PC-9 (cell line): Measurements from ENCODE around the gene AHDC1. TPM values are rescaled to one million over a fixed set of nuclear protein-coding genes. Genes with fewer than 3 reads are reported as not detected.

Experiments
- BruUV-seq: library from RNA; stranded (reverse); fragments of 400-500 nt; replicated peaks from 2 replicates; lab custom pipeline; 2021; lab: Mats Ljungman, UMichigan
- CTCF ChIA-PET: fragments of 300-600 bp; sonication (Branson Sonifier 250); formaldehyde crosslinking; loops from one replicate; lab custom pipeline; 2022; ENCODE audit warnings: antibody characterized with exemption; lab: Charles Lee
- POLR2A ChIA-PET: fragments of 300-600 bp; sonication (Branson Sonifier 250); formaldehyde crosslinking; loops from one replicate; lab custom pipeline; 2022; ENCODE audit warnings: antibody characterized with exemption; ENCODE audit not compliant: unreplicated experiment; lab: Charles Lee
- DNase-seq, 2 experiments: peaks; one replicate each; pipeline versions ENCODE4 v3.0.0 to v3.0.0-alpha.2; 2015 to 2022; ENCODE audit warnings: mixed read lengths in 1 of 2
- H2AFZ ChIP-seq: fragments of 200-600 bp; sonication (generic); 2 replicates; pipeline ENCODE4 v1.8.1; 2017; ENCODE audit warnings: antibody characterized with exemption
- H3F3A ChIP-seq: fragments of 200-600 bp; sonication (generic); 2 replicates; pipeline ENCODE4 v1.8.1; 2017; ENCODE audit warnings: antibody characterized with exemption, mild to moderate bottlenecking, low read depth; ENCODE audit not compliant: insufficient read depth
- H3K27ac ChIP-seq: fragments of 200-600 bp; sonication (generic); 2 replicates; pipeline ENCODE4 v1.6.1; 2016; ENCODE audit warnings: mixed run types
- H3K27me3 ChIP-seq: fragments of 200-600 bp; sonication (generic); 2 replicates; pipeline ENCODE4 v1.6.1; 2016; ENCODE audit warnings: low read depth, mixed run types; ENCODE audit not compliant: insufficient read depth
- H3K36me3 ChIP-seq: fragments of 200-600 bp; sonication (generic); 2 replicates; pipeline ENCODE4 v1.6.1; 2016; ENCODE audit warnings: low read depth, mixed run types
- H3K4me1 ChIP-seq: fragments of 200-600 bp; sonication (generic); replicated peaks from 2 replicates; pipeline ENCODE4 v1.6.1; 2016; ENCODE audit warnings: mixed run types; ENCODE audit not compliant: insufficient read depth
- H3K4me2 ChIP-seq: fragments of 200-600 bp; sonication (generic); 2 replicates; pipeline ENCODE4 v1.6.1; 2017; ENCODE audit warnings: mixed run types
- H3K4me3 ChIP-seq: fragments of 200-600 bp; sonication (generic); 2 replicates; pipeline ENCODE4 v1.6.1; 2016; ENCODE audit warnings: mixed run types
- H3K79me2 ChIP-seq: fragments of 200-600 bp; sonication (generic); 2 replicates; pipeline ENCODE4 v1.6.1; 2017; ENCODE audit warnings: low read depth, mixed run types
- H3K9me2 ChIP-seq: fragments of 200-600 bp; sonication (generic); 2 replicates; pipeline ENCODE4 v1.8.1; 2017; ENCODE audit warnings: mild to moderate bottlenecking; ENCODE audit not compliant: insufficient read depth
- H3K9me3 ChIP-seq: fragments of 200-600 bp; sonication (generic); 2 replicates; pipeline ENCODE4 v1.8.1; 2016; ENCODE audit warnings: low read depth; ENCODE audit not compliant: insufficient read depth
- H4K20me1 ChIP-seq: fragments of 200-600 bp; sonication (generic); 2 replicates; pipeline ENCODE4 v1.8.1; 2017; ENCODE audit not compliant: insufficient read depth
- EZH2 ChIP-seq: fragments of 200-600 bp; sonication (generic); IDR thresholded peaks from 2 replicates; pipeline ENCODE4 v1.8.0; 2017; ENCODE audit warnings: antibody characterized with exemption, low read depth
- intact Hi-C: fragments of 100-400 bp; cut with micrococcal nuclease; formaldehyde crosslinking; loops from one replicate; pipeline ENCODE4 v1.10.0; 2022; ENCODE audit not compliant: unreplicated experiment
- total RNA-seq: library from RNA; stranded (reverse); gene quantifications from 2 replicates; pipeline ENCODE4 v1.2.3, GENCODE V29; 2021
- TF ChIP-seq, protein P1 (sequence below): fragments of 200-600 bp; sonication (generic); conservative IDR thresholded peaks from 2 replicates; pipeline ENCODE4 v1.6.1; 2017; ENCODE audit warnings: mixed run types, antibody characterized with exemption, mild to moderate bottlenecking, moderate library complexity

AHDC1 gene
- total RNA-seq, 1 experiment from 2014 or later, result 48.8 TPM

DNA sequence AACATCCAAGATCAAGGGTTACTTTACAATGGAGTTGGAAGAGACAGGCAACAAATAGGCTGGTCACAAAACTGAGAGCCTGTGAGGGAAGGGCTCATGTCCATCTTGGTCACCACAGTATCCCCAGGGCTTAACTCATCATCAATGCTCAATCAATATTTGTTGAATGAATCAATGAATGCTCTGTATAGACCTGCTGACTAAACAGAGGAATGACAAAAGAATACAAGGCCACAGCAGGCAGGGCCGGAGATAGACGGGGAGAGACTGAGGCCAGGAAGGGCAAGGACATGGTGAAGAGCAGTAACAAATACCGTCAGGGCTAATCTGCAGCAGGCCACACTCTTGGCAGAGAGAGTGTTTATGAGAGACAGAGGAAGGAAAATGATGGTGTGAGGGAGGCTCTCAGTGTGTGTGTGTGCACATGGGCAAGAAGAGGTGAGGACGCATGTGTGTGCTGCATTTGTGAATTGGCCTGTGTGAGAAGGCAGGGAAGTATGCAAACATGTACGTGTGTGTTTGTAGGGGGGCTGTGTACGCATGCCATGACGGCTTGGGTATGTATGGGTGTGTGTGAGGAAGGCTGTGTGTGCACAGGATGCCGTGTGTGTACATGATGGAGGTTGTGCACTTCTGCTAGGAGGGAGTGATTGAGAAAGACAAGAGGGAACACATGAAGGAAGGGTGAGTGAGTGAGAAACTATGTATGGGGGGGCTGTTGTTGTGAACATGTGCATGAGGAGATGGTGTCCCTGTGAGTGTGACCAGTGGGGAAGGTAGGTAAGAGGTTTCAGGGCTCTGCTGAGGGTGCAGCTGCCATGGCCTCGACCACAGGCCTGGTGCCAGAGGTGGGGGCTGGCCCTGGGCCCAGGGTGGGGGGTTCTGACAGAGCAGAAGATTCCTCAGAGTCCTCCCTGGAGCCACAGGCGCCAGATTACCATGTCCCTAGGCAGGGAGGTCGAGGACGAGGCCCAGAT, 15.4 kb downstream of the AHDC1 start:
- H3K4me3 ChIP-seq, result no peak overlapping the region
- ChIA-PET POLR2A (no interaction called here), CTCF (no interaction called here)
- H3K9me3 ChIP-seq, result no peaks in the 10 kb centered on the region
- intact Hi-C loops, result no loop called here
- TF ChIP-seq EZH2, result no peak
- TF ChIP-seq, protein P1, sequence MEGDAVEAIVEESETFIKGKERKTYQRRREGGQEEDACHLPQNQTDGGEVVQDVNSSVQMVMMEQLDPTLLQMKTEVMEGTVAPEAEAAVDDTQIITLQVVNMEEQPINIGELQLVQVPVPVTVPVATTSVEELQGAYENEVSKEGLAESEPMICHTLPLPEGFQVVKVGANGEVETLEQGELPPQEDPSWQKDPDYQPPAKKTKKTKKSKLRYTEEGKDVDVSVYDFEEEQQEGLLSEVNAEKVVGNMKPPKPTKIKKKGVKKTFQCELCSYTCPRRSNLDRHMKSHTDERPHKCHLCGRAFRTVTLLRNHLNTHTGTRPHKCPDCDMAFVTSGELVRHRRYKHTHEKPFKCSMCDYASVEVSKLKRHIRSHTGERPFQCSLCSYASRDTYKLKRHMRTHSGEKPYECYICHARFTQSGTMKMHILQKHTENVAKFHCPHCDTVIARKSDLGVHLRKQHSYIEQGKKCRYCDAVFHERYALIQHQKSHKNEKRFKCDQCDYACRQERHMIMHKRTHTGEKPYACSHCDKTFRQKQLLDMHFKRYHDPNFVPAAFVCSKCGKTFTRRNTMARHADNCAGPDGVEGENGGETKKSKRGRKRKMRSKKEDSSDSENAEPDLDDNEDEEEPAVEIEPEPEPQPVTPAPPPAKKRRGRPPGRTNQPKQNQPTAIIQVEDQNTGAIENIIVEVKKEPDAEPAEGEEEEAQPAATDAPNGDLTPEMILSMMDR, result no peak
- H2AFZ ChIP-seq, result no peak overlapping the region
- no peaks in the 10 kb centered on the region for H3F3A ChIP-seq
- no peak for DNase-seq
- peaks cover 16% of the 10 kb centered on the region for H3K4me1 ChIP-seq
- no TSS peak for BruUV-seq
- H4K20me1 ChIP-seq, result peaks cover 8% of the 10 kb centered on the region; the same call in 1 of the 2 replicates
- no peak overlapping the region for H3K4me2 ChIP-seq
- H3K79me2 ChIP-seq, result no peaks in the 10 kb centered on the region
- no peaks in the 10 kb centered on the region for H3K9me2 ChIP-seq
- H3K27me3 ChIP-seq, result no peaks in the 10 kb centered on the region
- no peaks in the 10 kb centered on the region for H3K36me3 ChIP-seq
- H3K27ac ChIP-seq, result no peak overlapping the region

DNA sequence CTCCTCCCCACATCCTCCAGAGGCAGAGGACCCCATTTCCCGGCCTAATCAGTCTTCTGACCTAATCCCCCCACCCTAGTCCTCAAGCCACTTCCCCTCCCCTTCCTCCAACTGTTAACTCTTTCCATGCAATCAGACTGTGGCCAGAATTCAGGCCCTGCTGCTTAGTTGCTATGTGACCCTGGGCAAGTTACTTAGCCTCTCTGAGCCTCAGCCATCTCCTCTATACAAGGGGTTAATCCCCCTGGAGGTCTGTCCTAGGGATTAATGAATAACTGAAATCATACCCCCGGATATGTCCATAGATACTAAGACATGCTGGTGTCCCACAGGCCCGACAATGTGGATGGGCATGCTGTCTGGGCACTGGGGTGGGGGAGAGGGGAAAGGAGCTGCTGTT, 18.3 kb downstream of the AHDC1 start:
- Histone ChIP-seq H3K9me3 (no peaks in the 10 kb centered on the region), H3K36me3 (no peaks in the 10 kb centered on the region), H3K4me1 (peaks cover 6% of the 10 kb centered on the region; the same call in 1 of the 2 replicates), H3K27ac (no peak overlapping the region), H2AFZ (no peak overlapping the region), H3K9me2 (no peaks in the 10 kb centered on the region), H3F3A (no peaks in the 10 kb centered on the region), H4K20me1 (peaks cover 3% of the 10 kb centered on the region; the same call in 1 of the 2 replicates), H3K79me2 (no peaks in the 10 kb centered on the region), H3K4me2 (no peak overlapping the region), H3K4me3 (no peak overlapping the region), H3K27me3 (no peaks in the 10 kb centered on the region)
- POLR2A ChIA-PET, result no interaction called here
- CTCF ChIA-PET, result no interaction called here
- intact Hi-C loops, result no loop called here
- DNase-seq, result no peak
- no peak for TF ChIP-seq EZH2
- TF ChIP-seq, protein P1, result no peak
- no TSS peak for BruUV-seq

DNA sequence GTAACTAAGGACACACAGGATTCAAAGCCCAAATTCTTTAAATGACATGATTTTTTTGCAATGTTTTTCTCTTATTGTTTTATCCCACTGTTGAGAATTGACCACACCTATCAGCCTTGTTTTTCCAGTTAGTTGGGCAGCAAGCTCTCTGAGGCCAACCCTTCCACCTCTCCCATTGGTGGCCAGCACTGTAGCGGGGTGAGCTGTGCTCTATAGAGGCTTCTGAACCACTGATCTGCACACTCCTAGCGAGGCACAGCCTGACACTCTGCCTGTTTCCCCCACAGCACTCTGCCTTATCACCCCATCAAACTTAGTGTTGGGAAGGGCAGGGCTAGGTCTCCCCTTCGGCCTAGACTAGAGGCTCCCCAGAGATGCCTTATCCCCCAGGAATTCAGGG, 19.5 kb downstream of the AHDC1 start:
- TF ChIP-seq EZH2, result no peak
- TF ChIP-seq, protein P1, result no peak
- no peaks in the 10 kb centered on the region for H3K4me1 ChIP-seq
- H3K36me3 ChIP-seq, result no peaks in the 10 kb centered on the region
- intact Hi-C loops, result no loop called here
- no peak overlapping the region for H3K4me3 ChIP-seq
- no peaks in the 10 kb centered on the region for H3F3A ChIP-seq
- H4K20me1 ChIP-seq, result no peaks in the 10 kb centered on the region
- H3K4me2 ChIP-seq, result no peak overlapping the region
- no TSS peak for BruUV-seq
- no peak for DNase-seq
- H2AFZ ChIP-seq, result no peak overlapping the region
- no peaks in the 10 kb centered on the region for H3K79me2 ChIP-seq
- H3K9me2 ChIP-seq, result no peaks in the 10 kb centered on the region
- H3K9me3 ChIP-seq, result no peaks in the 10 kb centered on the region
- ChIA-PET CTCF (interaction anchor here (0.7 kb wide), 1 partner anchor 16 kb away, joined by 3 read pairs; no protein-coding TSS in a partner anchor), POLR2A (no interaction called here)
- no peaks in the 10 kb centered on the region for H3K27me3 ChIP-seq
- no peak overlapping the region for H3K27ac ChIP-seq
